Mesendoderm (in vitro differentiated cells): ENCODE data around the gene SCLY.

Experiments
- DNase-seq: peaks from one replicate; pipeline ENCODE4 v3.0.0; 2013
- H2AK5ac ChIP-seq: 2 replicates; pipeline ENCODE4 v1.6.1; 2013; ENCODE audit warnings: low read length, inconsistent platforms
- H2BK120ac ChIP-seq: 2 replicates; pipeline ENCODE4 v1.6.1; 2013; ENCODE audit warnings: low read depth, mild to moderate bottlenecking, low read length, moderate library complexity, mixed read lengths
- H2BK15ac ChIP-seq: replicated peaks from 2 replicates; pipeline ENCODE4 v1.6.1; 2013; ENCODE audit warnings: low read depth, mild to moderate bottlenecking, moderate library complexity
- H2BK5ac ChIP-seq: 2 replicates; pipeline ENCODE4 v1.6.1; 2013; ENCODE audit warnings: low read length, inconsistent platforms
- H3K18ac ChIP-seq: 2 replicates; pipeline ENCODE4 v1.6.1; 2013; ENCODE audit warnings: mild to moderate bottlenecking, low read length, mixed read lengths
- H3K23ac ChIP-seq: one replicate; pipeline ENCODE4 v1.6.1; 2013; ENCODE audit warnings: low read length
- H3K27ac ChIP-seq: 2 replicates; pipeline ENCODE4 v1.5.1; 2013; ENCODE audit warnings: low read depth, mild to moderate bottlenecking, inconsistent platforms, low read length, moderate library complexity
- H3K27me3 ChIP-seq: 2 replicates; pipeline ENCODE4 v1.6.1; 2013; ENCODE audit warnings: low read length, control low read depth, mild to moderate bottlenecking, inconsistent platforms; ENCODE audit not compliant: insufficient read depth, poor library complexity
- H3K36me3 ChIP-seq: 2 replicates; pipeline ENCODE4 v1.6.1; 2013; ENCODE audit warnings: low read length, inconsistent platforms; ENCODE audit not compliant: control insufficient read depth, insufficient read depth
- H3K4ac ChIP-seq: one replicate; pipeline ENCODE4 v1.6.1; 2013; ENCODE audit warnings: low read depth, mild to moderate bottlenecking, low read length, moderate library complexity
- H3K4me1 ChIP-seq: 2 replicates; pipeline ENCODE4 v1.6.1; 2013; ENCODE audit warnings: low read depth, low read length, inconsistent platforms; ENCODE audit not compliant: control insufficient read depth
- H3K4me2 ChIP-seq: 2 replicates; pipeline ENCODE4 v1.6.1; 2013; ENCODE audit warnings: low read length
- H3K4me3 ChIP-seq: 2 replicates; pipeline ENCODE4 v1.5.1; 2013; ENCODE audit warnings: mild to moderate bottlenecking, low read length
- H3K56ac ChIP-seq: one replicate; pipeline ENCODE4 v1.6.1; 2013; ENCODE audit warnings: low read length
- H3K79me1 ChIP-seq: 2 replicates; pipeline ENCODE4 v1.6.1; 2013; ENCODE audit warnings: low read length, inconsistent platforms
- H3K79me2 ChIP-seq: 2 replicates; pipeline ENCODE4 v1.6.1; 2013; ENCODE audit warnings: mild to moderate bottlenecking, low read length; ENCODE audit not compliant: control insufficient read depth, insufficient read depth
- H3K9ac ChIP-seq: 2 replicates; pipeline ENCODE4 v1.6.1; 2013; ENCODE audit warnings: low read length, inconsistent platforms
- H4K5ac ChIP-seq: one replicate; pipeline ENCODE4 v1.6.1; 2013; ENCODE audit warnings: low read length
- H4K8ac ChIP-seq: one replicate; pipeline ENCODE4 v1.6.1; 2013; ENCODE audit warnings: low read depth, mild to moderate bottlenecking, control low read depth, low read length, moderate library complexity
- WGBS: extraction: QIAGEN DNeasy Blood & Tissue Kit; methylation state at CpG from one replicate; pipeline ENCODE4 v1.1.7; 2013; ENCODE audit warnings: low lambda C conversion rate, missing lambda C conversion rate; ENCODE audit not compliant: insufficient coverage; ENCODE audit errors: extremely low coverage; 5-methylcytosine and 5-hydroxymethylcytosine counted together

The SCLY gene

DNA sequence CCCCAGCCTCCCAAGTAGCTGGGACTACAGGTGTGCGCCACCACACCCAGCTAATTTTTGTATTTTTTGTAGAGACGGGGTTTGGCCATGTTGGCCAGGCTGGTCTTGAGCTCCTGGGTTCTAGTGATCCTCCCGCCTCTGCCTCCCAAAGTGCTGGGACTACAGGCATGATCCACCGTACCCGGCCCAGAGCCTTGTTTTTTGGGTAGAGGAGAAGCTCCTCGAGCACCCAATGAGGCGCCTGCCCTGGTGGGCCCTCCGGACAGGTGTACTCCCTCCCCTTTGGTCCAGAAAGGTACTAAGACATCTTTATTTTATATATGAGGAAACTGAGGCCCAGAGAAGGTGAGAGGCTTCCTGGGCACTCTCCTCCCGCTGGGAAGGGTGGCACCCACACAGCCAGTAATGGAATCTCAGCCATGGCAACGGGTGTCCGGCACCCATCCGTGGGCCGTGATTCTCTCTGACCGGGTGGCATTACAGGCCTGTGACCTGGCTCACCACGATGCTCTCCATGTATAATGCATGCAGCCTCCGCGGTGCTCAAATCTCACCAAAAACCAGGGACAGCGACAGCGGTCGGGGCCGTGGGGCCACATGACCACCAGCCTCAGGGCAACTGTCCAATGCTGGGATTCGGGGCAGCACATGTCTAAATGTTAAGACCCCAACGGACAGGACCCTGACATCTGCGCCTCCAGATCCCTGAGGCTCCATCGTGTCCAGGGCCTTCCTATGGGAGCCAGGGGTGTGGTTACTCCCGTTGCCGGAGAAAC lies 60.9 kb downstream of the SCLY start:
- H4K5ac ChIP-seq, result no peak overlapping the region

DNA sequence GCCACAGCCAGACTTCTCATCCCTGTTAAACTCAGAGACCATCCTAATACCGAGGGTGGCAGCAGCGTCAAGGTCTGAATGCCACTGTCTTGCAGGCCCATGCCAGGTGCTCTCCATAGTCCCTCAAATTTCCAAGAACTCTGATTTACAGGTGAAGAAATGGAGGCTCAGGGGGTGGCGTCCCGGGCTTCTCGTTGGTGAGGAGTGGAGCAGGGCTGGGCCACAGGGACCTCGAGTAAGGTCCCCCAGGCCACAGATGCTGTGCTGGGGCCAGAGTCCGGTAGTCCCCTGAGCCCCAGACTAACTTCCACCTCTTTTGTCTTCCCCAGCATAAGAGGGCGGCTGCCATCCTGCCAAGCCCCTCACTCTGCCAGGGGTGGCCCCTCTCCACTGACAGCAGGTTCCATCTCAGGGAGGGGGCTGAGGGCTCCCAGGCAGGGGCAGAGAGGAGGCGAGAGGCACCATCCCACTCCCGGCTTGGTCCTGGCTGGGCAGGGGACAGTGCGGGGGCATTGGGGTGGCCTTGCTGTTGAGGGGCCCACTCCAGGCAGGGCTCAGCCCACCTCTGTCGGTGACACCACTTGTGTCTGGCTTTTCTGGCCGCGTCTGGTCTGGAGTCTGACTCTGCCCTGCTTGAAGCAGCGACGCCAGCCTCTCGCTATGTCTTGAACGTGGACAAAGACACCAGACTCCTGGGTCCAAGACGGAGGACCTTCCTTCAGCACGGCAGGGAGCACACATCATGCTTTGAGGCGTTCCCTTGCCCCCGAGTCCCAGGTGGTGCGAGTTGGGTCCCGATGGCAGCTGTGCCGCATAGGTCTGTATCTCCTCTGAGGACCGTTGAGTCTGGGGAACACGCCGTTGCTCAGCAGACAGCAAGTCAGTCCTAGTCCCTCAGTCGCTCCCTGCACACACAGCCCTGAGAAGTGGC lies 61.8 kb downstream of the SCLY start:
- Histone ChIP-seq H2BK5ac (no peak overlapping the region), H3K36me3 (no peaks in the 10 kb centered on the region), H3K4me3 (no peak overlapping the region), H4K8ac (no peak overlapping the region), H3K56ac (no peak overlapping the region), H2BK15ac (no peak overlapping the region), H4K5ac (no peak overlapping the region), H2AK5ac (no peak overlapping the region), H3K9ac (no peak overlapping the region), H3K27ac (no peak overlapping the region), H3K4ac (no peak overlapping the region), H2BK120ac (no peak overlapping the region), H3K79me1 (no peaks in the 10 kb centered on the region), H3K18ac (no peak overlapping the region), H3K79me2 (no peaks in the 10 kb centered on the region), H3K4me2 (no peak overlapping the region), H3K27me3 (no peaks in the 10 kb centered on the region), H3K4me1 (peaks cover 2% of the 10 kb centered on the region), H3K23ac (no peak overlapping the region)
- DNase-seq, result no peak
- no CpG with 5 or more reads among the region's 29 CpGs for WGBS

More for the DNA sequence above, 60.9 kb downstream of the SCLY start:
- Histone ChIP-seq H2BK15ac (no peak overlapping the region), H3K56ac (no peak overlapping the region), H3K27ac (no peak overlapping the region), H2BK5ac (no peak overlapping the region), H3K4me1 (no peaks in the 10 kb centered on the region), H2BK120ac (no peak overlapping the region), H2AK5ac (no peak overlapping the region), H3K4me3 (no peak overlapping the region), H3K23ac (no peak overlapping the region), H3K9ac (no peak overlapping the region), H3K79me2 (no peaks in the 10 kb centered on the region), H3K79me1 (no peaks in the 10 kb centered on the region), H4K8ac (no peak overlapping the region), H3K4ac (no peak overlapping the region), H3K4me2 (no peak overlapping the region), H3K36me3 (no peaks in the 10 kb centered on the region), H3K18ac (no peak overlapping the region), H3K27me3 (no peaks in the 10 kb centered on the region)
- DNase-seq, result no peak
- WGBS, result no CpG with 5 or more reads among the region's 27 CpGs

DNA sequence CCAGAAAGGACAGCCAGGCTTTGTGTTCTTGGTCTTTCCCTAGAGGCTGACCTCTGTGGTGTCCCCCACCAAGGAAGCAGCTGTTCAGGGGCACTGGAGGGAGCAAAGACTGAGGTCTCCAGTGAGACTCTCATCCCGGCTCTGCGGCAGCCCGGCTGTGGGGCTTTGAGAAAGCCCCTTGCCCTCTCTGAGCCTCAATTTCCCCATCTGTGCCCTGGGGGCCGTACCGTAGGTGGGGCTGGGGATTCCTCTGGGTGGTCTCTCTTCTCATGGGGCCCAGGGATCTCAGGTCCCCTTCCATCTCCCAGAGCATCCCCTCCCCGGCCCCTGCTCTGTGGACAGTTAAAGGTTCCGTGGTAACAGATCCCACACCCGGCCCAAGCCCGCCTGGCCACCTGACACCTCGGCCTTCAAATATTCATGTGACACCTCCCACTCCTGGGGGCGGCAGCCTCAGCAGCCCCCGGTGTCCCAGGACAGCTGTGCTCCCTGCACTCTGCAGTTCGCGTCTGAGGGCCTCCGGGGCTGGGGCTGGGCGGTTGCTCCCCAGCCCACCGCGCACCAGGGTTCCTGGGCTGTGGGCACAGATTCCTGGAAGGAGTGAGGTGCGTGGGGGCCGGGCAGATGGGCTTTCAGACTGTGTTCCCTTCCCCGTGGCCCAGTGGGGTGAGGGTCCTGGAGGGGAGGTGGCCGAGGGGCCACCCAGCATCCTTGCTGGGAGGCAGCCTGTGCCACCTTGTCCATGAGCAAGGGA lies 62.6 kb downstream of the SCLY start:
- Histone ChIP-seq H2BK5ac (no peak overlapping the region), H3K36me3 (no peaks in the 10 kb centered on the region), H3K23ac (no peak overlapping the region), H4K8ac (no peak overlapping the region), H3K4me1 (peaks cover 4% of the 10 kb centered on the region), H3K4me2 (no peak overlapping the region), H3K9ac (no peak overlapping the region), H3K79me1 (no peaks in the 10 kb centered on the region), H2BK15ac (no peak overlapping the region), H2AK5ac (no peak overlapping the region), H2BK120ac (no peak overlapping the region), H3K4ac (no peak overlapping the region), H3K18ac (no peak overlapping the region), H3K27ac (no peak overlapping the region), H3K79me2 (no peaks in the 10 kb centered on the region), H4K5ac (no peak overlapping the region), H3K56ac (no peak overlapping the region), H3K4me3 (no peak overlapping the region), H3K27me3 (no peaks in the 10 kb centered on the region)
- no CpG with 5 or more reads among the region's 22 CpGs for WGBS
- no peak for DNase-seq

DNA sequence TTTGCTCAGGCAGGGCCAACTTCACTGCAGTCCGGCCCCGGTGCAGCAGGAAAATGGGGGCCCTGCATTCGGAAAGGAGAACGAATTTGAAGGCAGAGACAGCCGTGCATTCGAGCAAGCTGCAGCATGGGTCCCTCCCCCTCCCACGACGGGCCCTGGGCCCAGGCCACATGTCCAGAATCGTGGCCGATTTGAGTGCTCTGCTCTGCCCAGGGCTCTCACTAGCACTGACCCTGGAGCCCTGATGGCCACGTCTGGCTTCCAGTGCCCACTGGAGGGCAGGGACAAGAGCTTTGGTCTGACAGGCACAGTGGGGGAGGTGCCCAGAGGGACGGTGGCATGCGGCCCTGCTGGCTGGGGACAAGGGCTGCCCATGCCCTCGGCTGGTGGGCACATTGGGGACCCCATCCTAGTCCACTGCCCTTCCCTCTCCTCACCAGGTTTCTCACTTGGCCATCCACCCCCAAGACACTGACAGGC lies 63.2 kb downstream of the SCLY start:
- no peak for DNase-seq
- H2BK120ac ChIP-seq, result no peak overlapping the region
- H3K79me2 ChIP-seq, result no peaks in the 10 kb centered on the region
- H4K5ac ChIP-seq, result no peak overlapping the region
- no peak overlapping the region for H2BK15ac ChIP-seq
- no peak overlapping the region for H3K23ac ChIP-seq
- H2BK5ac ChIP-seq, result no peak overlapping the region
- H4K8ac ChIP-seq, result no peak overlapping the region
- no peaks in the 10 kb centered on the region for H3K36me3 ChIP-seq
- H3K18ac ChIP-seq, result no peak overlapping the region
- H3K27ac ChIP-seq, result no peak overlapping the region
- no peak overlapping the region for H3K4me2 ChIP-seq
- WGBS, result no CpG with 5 or more reads among the region's 14 CpGs
- no peak overlapping the region for H2AK5ac ChIP-seq
- no peak overlapping the region for H3K56ac ChIP-seq
- no peaks in the 10 kb centered on the region for H3K79me1 ChIP-seq
- H3K9ac ChIP-seq, result no peak overlapping the region
- H3K4me3 ChIP-seq, result no peak overlapping the region
- no peak overlapping the region for H3K4ac ChIP-seq
- peaks cover 4% of the 10 kb centered on the region for H3K4me1 ChIP-seq
- no peaks in the 10 kb centered on the region for H3K27me3 ChIP-seq

DNA sequence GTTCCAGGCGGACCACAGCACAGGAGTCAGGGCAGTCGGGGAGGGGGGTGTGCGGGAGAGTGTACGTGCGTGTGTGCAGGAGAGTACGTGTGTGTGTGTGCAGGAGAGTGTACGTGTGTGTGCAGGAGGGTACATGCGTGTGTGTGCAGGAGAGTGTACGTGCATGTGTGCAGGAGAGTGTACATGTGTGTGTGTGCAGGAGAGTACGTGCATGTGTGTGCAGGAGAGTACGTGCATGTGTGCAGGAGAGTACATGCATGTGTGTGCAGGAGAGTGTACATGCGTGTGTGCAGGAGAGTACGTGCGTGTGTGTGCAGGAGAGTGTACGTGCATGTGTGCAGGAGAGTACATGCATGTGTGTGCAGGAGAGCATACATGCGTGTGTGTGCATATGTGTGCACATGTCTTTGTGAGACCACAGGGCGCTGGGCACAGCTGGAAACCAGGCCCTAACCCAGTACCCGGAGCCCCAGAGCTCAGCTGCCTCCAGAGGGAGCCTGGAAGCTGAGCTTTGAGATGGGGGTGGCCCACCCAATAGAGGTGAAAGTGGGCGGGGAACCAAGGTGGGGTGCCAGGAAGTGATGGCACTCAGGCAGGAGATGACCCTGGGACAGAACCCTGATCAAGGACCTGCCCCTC lies 63.8 kb downstream of the SCLY start:
- Histone ChIP-seq H3K4me3 (no peak overlapping the region), H3K4ac (no peak overlapping the region), H3K18ac (no peak overlapping the region), H3K79me1 (no peaks in the 10 kb centered on the region), H4K8ac (no peak overlapping the region), H2BK120ac (no peak overlapping the region), H3K4me1 (peaks cover 4% of the 10 kb centered on the region), H4K5ac (no peak overlapping the region), H3K36me3 (no peaks in the 10 kb centered on the region), H2BK5ac (no peak overlapping the region), H2AK5ac (no peak overlapping the region), H3K4me2 (no peak overlapping the region), H3K27me3 (no peaks in the 10 kb centered on the region), H3K79me2 (no peaks in the 10 kb centered on the region), H2BK15ac (no peak overlapping the region), H3K56ac (no peak overlapping the region), H3K23ac (no peak overlapping the region), H3K27ac (no peak overlapping the region), H3K9ac (no peak overlapping the region)
- DNase-seq, result no peak
- WGBS, result no CpG with 5 or more reads among the region's 19 CpGs
